Measurements from ENCODE around the gene SIAE.
A peak's percentile ranks its signal among the peaks of the same experiment; 100 is the strongest.

Gene SIAE

GRCh38 chr11:124676386-124676785 lies 2.8 kb upstream of the SIAE start:
- no peak overlapping the region for H3K4me2 ChIP-seq (ENCODE audit: low read depth, low read length, poor library complexity, severe bottlenecking)
- no peaks in the 10 kb centered on the region for H3K27me3 ChIP-seq (ENCODE audit: insufficient read depth, low read length, poor library complexity, severe bottlenecking)
- H3K9me2 ChIP-seq (replicated peaks; ENCODE audit: low read depth, low read length) = no peaks in the 10 kb centered on the region
- no peaks in the 10 kb centered on the region for H3K9me3 ChIP-seq (ENCODE audit: insufficient read depth, low read depth, low read length)
- H3K36me3 ChIP-seq (ENCODE audit: insufficient read depth, low read length) = no peaks in the 10 kb centered on the region
- no peaks in the 10 kb centered on the region for H3K79me2 ChIP-seq (ENCODE audit: insufficient read depth, low read length)
- H3K9ac ChIP-seq (ENCODE audit: low read depth, low read length, poor library complexity, severe bottlenecking) = no peak overlapping the region
- H4K20me1 ChIP-seq (ENCODE audit: insufficient read depth, low read length, poor library complexity, severe bottlenecking) = no peaks in the 10 kb centered on the region
- peaks cover 13% of the 10 kb centered on the region for H3K4me1 ChIP-seq (ENCODE audit: insufficient read depth, low read length, poor library complexity, severe bottlenecking)
- no peak overlapping the region for H2AFZ ChIP-seq (ENCODE audit: low read length)
- no peaks in the 10 kb centered on the region for H3F3A ChIP-seq (ENCODE audit: low read depth)
- H3K4me3 ChIP-seq (ENCODE audit: low read length, poor library complexity, severe bottlenecking) = no peak overlapping the region
- TF ChIP-seq CTCF (conservative IDR thresholded peaks at IDR 0.05; ENCODE audit: low read length) (no peak), EZH2phosphoT487 (IDR thresholded peaks at IDR 0.05; ENCODE audit: borderline replicate concordance) (no peak)

- no peak overlapping the region for H2AFZ ChIP-seq (ENCODE audit: low read length)
- H3K4me1 ChIP-seq (ENCODE audit: insufficient read depth, low read length, poor library complexity, severe bottlenecking) = peaks cover 29% of the 10 kb centered on the region
- no peaks in the 10 kb centered on the region for H3K9me2 ChIP-seq (replicated peaks; ENCODE audit: low read depth, low read length)
- no peaks in the 10 kb centered on the region for H3K27me3 ChIP-seq (ENCODE audit: insufficient read depth, low read length, poor library complexity, severe bottlenecking)
- H4K20me1 ChIP-seq (ENCODE audit: insufficient read depth, low read length, poor library complexity, severe bottlenecking) = no peaks in the 10 kb centered on the region
- H3K36me3 ChIP-seq (ENCODE audit: insufficient read depth, low read length) = no peaks in the 10 kb centered on the region
- H3K9ac ChIP-seq (ENCODE audit: low read depth, low read length, poor library complexity, severe bottlenecking) = no peak overlapping the region
- H3F3A ChIP-seq (ENCODE audit: low read depth) = no peaks in the 10 kb centered on the region
- no peaks in the 10 kb centered on the region for H3K79me2 ChIP-seq (ENCODE audit: insufficient read depth, low read length)
- peak overlapping the region; percentile 65 for H3K4me2 ChIP-seq (ENCODE audit: low read depth, low read length, poor library complexity, severe bottlenecking)
- no peak for TF ChIP-seq EZH2phosphoT487 (IDR thresholded peaks at IDR 0.05; ENCODE audit: borderline replicate concordance)
- H3K4me3 ChIP-seq (ENCODE audit: low read length, poor library complexity, severe bottlenecking) = peak overlapping the region; percentile 79
- no peaks in the 10 kb centered on the region for H3K9me3 ChIP-seq (ENCODE audit: insufficient read depth, low read depth, low read length)
These were observed 1.0 kb upstream of the SIAE start for GRCh38 chr11:124674571-124674970.

GRCh38 chr11:124674168-124674517 lies 604 bp upstream of the SIAE start:
- Histone ChIP-seq H3K9ac (ENCODE audit: low read depth, low read length, poor library complexity, severe bottlenecking) (peak overlapping the region; percentile 16), H3K79me2 (ENCODE audit: insufficient read depth, low read length) (no peaks in the 10 kb centered on the region), H3K4me1 (ENCODE audit: insufficient read depth, low read length, poor library complexity, severe bottlenecking) (peaks cover 33% of the 10 kb centered on the region), H3K4me2 (ENCODE audit: low read depth, low read length, poor library complexity, severe bottlenecking) (peak overlapping the region; percentile 65), H3F3A (ENCODE audit: low read depth) (no peaks in the 10 kb centered on the region), H2AFZ (ENCODE audit: low read length) (no peak overlapping the region), H4K20me1 (ENCODE audit: insufficient read depth, low read length, poor library complexity, severe bottlenecking) (no peaks in the 10 kb centered on the region), H3K9me3 (ENCODE audit: insufficient read depth, low read depth, low read length) (no peaks in the 10 kb centered on the region), H3K9me2 (replicated peaks; ENCODE audit: low read depth, low read length) (no peaks in the 10 kb centered on the region), H3K27me3 (ENCODE audit: insufficient read depth, low read length, poor library complexity, severe bottlenecking) (no peaks in the 10 kb centered on the region), H3K4me3 (ENCODE audit: low read length, poor library complexity, severe bottlenecking) (peak overlapping the region; percentile 79), H3K36me3 (ENCODE audit: insufficient read depth, low read length) (no peaks in the 10 kb centered on the region)
- TF ChIP-seq CTCF (conservative IDR thresholded peaks at IDR 0.05; ENCODE audit: low read length) (no peak), EZH2phosphoT487 (IDR thresholded peaks at IDR 0.05; ENCODE audit: borderline replicate concordance) (no peak)

GRCh38 chr11:124672536-124673215 lies 863 bp downstream of the SIAE start:
- Histone ChIP-seq H3F3A (ENCODE audit: low read depth) (no peaks in the 10 kb centered on the region), H3K9me2 (replicated peaks; ENCODE audit: low read depth, low read length) (no peaks in the 10 kb centered on the region), H4K20me1 (ENCODE audit: insufficient read depth, low read length, poor library complexity, severe bottlenecking) (no peaks in the 10 kb centered on the region), H3K9ac (ENCODE audit: low read depth, low read length, poor library complexity, severe bottlenecking) (peak overlapping the region; percentile 76), H3K36me3 (ENCODE audit: insufficient read depth, low read length) (no peaks in the 10 kb centered on the region), H3K9me3 (ENCODE audit: insufficient read depth, low read depth, low read length) (no peaks in the 10 kb centered on the region), H3K4me3 (ENCODE audit: low read length, poor library complexity, severe bottlenecking) (peak overlapping the region; percentile 79), H3K4me2 (ENCODE audit: low read depth, low read length, poor library complexity, severe bottlenecking) (peak overlapping the region; percentile 60), H3K79me2 (ENCODE audit: insufficient read depth, low read length) (no peaks in the 10 kb centered on the region), H2AFZ (ENCODE audit: low read length) (0 out of 2 replicates have a peak overlapping the region, but pooled peaks have one; percentile 83), H3K4me1 (ENCODE audit: insufficient read depth, low read length, poor library complexity, severe bottlenecking) (peaks cover 33% of the 10 kb centered on the region), H3K27me3 (ENCODE audit: insufficient read depth, low read length, poor library complexity, severe bottlenecking) (no peaks in the 10 kb centered on the region)
- TF ChIP-seq EZH2phosphoT487 (IDR thresholded peaks at IDR 0.05; ENCODE audit: borderline replicate concordance) = no peak
- no peak for TF ChIP-seq CTCF (conservative IDR thresholded peaks at IDR 0.05; ENCODE audit: low read length)
